ENCODE results near the gene GRIN2A. TPM values are rescaled to one million over a fixed set of nuclear protein-coding genes. Genes with fewer than 3 reads are reported as not detected.

GRIN2A gene
- total RNA-seq, 1 experiment from 2014 or later = 34.6 TPM

- Mint-ChIP-seq H3K9me3 (ENCODE audit: low read depth, unreplicated experiment) (no peaks in the 10 kb centered on the region), H3K27me3 (ENCODE audit: unreplicated experiment) (no peaks in the 10 kb centered on the region), H3K27ac (ENCODE audit: unreplicated experiment) (no peak overlapping the region), H3K4me3 (ENCODE audit: low read depth, unreplicated experiment) (no peak overlapping the region), H3K36me3 (ENCODE audit: insufficient read depth, unreplicated experiment) (no peaks in the 10 kb centered on the region), H3K4me1 (ENCODE audit: low read depth, unreplicated experiment) (peaks cover 14% of the 10 kb centered on the region)
- DNase-seq = no peak
- TF ChIP-seq, protein P1, sequence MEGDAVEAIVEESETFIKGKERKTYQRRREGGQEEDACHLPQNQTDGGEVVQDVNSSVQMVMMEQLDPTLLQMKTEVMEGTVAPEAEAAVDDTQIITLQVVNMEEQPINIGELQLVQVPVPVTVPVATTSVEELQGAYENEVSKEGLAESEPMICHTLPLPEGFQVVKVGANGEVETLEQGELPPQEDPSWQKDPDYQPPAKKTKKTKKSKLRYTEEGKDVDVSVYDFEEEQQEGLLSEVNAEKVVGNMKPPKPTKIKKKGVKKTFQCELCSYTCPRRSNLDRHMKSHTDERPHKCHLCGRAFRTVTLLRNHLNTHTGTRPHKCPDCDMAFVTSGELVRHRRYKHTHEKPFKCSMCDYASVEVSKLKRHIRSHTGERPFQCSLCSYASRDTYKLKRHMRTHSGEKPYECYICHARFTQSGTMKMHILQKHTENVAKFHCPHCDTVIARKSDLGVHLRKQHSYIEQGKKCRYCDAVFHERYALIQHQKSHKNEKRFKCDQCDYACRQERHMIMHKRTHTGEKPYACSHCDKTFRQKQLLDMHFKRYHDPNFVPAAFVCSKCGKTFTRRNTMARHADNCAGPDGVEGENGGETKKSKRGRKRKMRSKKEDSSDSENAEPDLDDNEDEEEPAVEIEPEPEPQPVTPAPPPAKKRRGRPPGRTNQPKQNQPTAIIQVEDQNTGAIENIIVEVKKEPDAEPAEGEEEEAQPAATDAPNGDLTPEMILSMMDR (IDR thresholded peaks at IDR 0.05; ENCODE audit: unreplicated experiment) = no peak
- no TSS peak for BruUV-seq (replicated peaks)
- CTCF ChIA-PET = interaction anchor here (0.6 to 0.9 kb wide), 2 partner anchors 16 to 240 kb away, joined by 3 read pairs; no protein-coding TSS in a partner anchor
- intact Hi-C loops (cut with micrococcal nuclease; ENCODE audit: unreplicated experiment) = no loop called here
Observed at GRCh38 chr16:10069374-10069773, 112.9 kb downstream of the GRIN2A start.

DNA sequence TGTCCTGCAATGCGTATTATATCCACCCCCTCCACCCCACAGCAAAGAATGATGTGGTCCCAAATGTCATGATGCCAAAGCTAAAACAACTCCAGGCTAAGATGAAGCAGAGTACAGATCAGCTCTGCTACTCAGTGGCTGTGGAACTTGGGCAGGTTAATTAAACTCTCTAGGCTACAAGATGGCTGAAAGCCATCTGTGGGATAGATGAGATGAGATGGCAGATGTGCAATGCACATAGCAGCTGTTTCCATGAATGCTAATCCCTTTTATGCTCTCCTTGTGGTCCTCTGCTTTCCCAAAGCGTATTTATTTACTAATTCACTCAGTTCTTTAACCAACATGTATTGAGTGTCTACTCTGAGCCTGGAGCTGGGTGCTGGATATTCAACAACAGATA is 114.4 kb downstream of the GRIN2A start:
- Mint-ChIP-seq H3K27me3 (ENCODE audit: unreplicated experiment) (no peaks in the 10 kb centered on the region), H3K36me3 (ENCODE audit: insufficient read depth, unreplicated experiment) (no peaks in the 10 kb centered on the region), H3K4me3 (ENCODE audit: low read depth, unreplicated experiment) (no peak overlapping the region), H3K27ac (ENCODE audit: unreplicated experiment) (no peak overlapping the region), H3K9me3 (ENCODE audit: low read depth, unreplicated experiment) (no peaks in the 10 kb centered on the region), H3K4me1 (ENCODE audit: low read depth, unreplicated experiment) (peaks cover 14% of the 10 kb centered on the region)
- TF ChIP-seq, protein P1 (IDR thresholded peaks at IDR 0.05; ENCODE audit: unreplicated experiment) = no peak
- no TSS peak for BruUV-seq (replicated peaks)
- CTCF ChIA-PET = no interaction called here
- DNase-seq = no peak
- intact Hi-C loops (cut with micrococcal nuclease; ENCODE audit: unreplicated experiment) = no loop called here

- no peaks in the 10 kb centered on the region for H3K9me3 Mint-ChIP-seq (ENCODE audit: low read depth, unreplicated experiment)
- CTCF ChIA-PET = interaction anchor here (1.1 kb wide), 1 partner anchor 12 kb away, joined by 3 read pairs; no protein-coding TSS in a partner anchor
- no peaks in the 10 kb centered on the region for H3K27me3 Mint-ChIP-seq (ENCODE audit: unreplicated experiment)
- no peak overlapping the region for H3K4me3 Mint-ChIP-seq (ENCODE audit: low read depth, unreplicated experiment)
- no peak overlapping the region for H3K27ac Mint-ChIP-seq (ENCODE audit: unreplicated experiment)
- DNase-seq = no peak
- H3K4me1 Mint-ChIP-seq (ENCODE audit: low read depth, unreplicated experiment) = peaks cover 14% of the 10 kb centered on the region
- BruUV-seq (replicated peaks) = no TSS peak
- TF ChIP-seq, protein P1 (IDR thresholded peaks at IDR 0.05; ENCODE audit: unreplicated experiment) = no peak
- no peaks in the 10 kb centered on the region for H3K36me3 Mint-ChIP-seq (ENCODE audit: insufficient read depth, unreplicated experiment)
- intact Hi-C loops (cut with micrococcal nuclease; ENCODE audit: unreplicated experiment) = no loop called here
Observed at GRCh38 chr16:10067406-10067805, 114.8 kb downstream of the GRIN2A start.

DNA sequence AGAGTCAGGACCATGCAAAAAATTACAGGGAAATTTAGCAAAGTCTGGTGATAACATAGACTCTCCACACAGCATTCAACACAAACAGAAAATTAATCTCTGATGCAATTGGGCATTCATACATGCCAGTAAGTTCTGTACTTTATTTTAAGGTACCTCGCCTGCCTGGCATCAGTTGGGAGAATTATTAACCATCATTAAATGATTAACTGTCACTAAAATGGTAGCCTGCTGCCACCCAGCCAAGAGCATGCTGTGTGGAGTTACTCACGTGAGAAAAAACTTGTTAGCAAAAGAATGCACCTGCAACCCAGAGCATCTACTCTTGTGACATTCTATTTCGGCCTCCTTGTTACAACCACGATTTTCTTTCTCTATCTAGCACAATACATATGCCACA is 117.2 kb downstream of the GRIN2A start:
- Mint-ChIP-seq H3K27me3 (ENCODE audit: unreplicated experiment) (no peaks in the 10 kb centered on the region), H3K4me1 (ENCODE audit: low read depth, unreplicated experiment) (peaks cover 15% of the 10 kb centered on the region), H3K4me3 (ENCODE audit: low read depth, unreplicated experiment) (peak overlapping the region; percentile 10), H3K9me3 (ENCODE audit: low read depth, unreplicated experiment) (no peaks in the 10 kb centered on the region), H3K36me3 (ENCODE audit: insufficient read depth, unreplicated experiment) (no peaks in the 10 kb centered on the region), H3K27ac (ENCODE audit: unreplicated experiment) (peak overlapping the region; percentile 36)
- CTCF ChIA-PET = no interaction called here
- BruUV-seq (replicated peaks) = no TSS peak
- TF ChIP-seq, protein P1 (IDR thresholded peaks at IDR 0.05; ENCODE audit: unreplicated experiment) = no peak
- DNase-seq = no peak
- intact Hi-C loops (cut with micrococcal nuclease; ENCODE audit: unreplicated experiment) = no loop called here
